ENCODE measurements around the gene ZNF568.

The ZNF568 gene

DNA sequence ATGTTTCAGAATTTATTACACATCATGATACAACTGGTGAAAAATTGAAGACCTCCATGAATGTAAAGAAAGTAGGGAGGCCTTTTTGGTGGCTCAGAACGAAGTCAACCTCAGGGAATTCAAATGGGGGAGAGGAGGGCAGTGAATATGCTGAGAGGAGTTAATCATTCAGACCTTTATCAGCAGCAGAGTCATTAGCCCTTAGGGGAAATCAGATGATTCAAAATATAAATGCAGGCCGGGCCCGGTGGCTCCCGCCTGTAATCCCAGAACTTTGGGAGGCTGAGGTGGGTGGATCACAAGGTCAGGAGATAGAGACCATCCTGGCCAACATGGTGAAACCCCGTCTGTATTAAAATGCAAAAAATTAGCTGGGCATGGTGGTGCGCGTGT lies 81.7 kb downstream of the ZNF568 start:
- in situ Hi-C loops (cut with MboI; ENCODE audit: low sequenced_read_pairs), result no loop called here

DNA sequence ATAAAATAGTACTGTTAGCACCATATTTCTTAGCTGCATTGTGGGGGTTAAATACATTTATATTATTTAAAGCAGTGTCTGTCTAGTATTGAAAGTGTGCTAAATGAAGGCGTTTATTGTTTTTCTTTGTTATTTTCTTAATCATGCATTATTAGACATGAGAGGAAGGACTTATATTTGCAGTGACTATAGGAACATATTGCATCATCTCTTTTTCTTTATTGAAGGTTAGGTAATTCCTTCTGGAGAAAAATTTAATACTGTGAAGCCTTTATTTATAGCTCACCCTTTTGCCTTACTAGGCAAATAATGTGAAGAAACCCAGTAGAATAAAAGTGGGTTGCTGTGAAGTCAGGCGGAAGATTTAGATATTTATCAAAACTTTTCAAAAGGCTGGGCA lies 83.2 kb downstream of the ZNF568 start:
- in situ Hi-C loops (cut with MboI; ENCODE audit: low sequenced_read_pairs), result no loop called here

DNA sequence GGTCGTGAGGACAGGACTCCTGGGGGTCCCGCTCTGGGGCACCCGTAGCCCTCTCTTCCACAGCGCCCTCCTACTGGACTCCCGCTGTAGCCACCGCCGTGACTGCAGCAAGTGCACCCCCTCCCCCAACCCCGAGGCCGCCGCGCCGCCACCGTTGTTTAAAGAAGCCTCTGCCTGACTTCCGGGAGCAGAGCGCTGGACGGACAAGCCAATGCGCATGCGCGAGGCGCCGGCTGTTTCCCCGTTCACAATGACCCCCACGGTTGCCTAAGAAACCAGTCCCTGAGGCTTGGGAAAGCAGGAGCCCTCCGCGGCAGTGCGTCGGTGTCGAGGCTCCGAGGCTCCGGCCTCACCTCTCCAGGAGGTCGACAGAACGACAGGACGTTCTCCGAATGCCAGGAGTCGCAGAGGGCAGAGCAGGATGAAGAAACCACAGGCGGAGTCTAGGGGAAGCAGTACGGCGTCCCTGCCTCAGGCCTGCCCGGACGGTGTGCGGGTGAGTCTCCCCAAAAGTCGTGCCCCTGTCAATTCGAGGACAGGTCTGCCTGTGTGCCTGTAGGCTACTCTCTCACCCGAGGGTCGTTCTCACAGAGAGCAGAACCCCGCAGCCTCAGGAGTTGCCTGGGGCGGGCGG lies 91.6 kb downstream of the ZNF568 start:
- in situ Hi-C loops (cut with MboI; ENCODE audit: low sequenced_read_pairs), result no loop called here

DNA sequence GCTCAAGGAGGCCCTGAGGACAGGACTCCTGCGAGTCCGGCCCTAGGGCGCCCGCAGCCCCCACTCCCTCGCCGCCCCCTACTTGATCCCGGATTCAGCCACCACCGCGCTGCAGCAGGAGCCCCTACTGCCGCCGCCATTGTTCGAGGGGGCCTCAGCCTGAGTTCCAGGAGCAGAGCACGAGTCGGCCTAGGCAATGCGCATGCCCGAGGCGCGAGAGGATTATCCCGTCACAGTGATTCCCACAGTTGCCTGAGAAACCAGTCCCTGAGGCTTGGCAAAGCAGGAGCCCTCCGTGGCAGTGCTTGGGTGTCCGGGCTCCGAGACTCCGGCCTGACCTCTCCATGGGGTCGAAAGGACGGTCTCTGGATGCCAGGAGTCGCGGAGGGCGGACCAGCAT lies 93.7 kb downstream of the ZNF568 start:
- in situ Hi-C loops (cut with MboI; ENCODE audit: low sequenced_read_pairs), result no loop called here

DNA sequence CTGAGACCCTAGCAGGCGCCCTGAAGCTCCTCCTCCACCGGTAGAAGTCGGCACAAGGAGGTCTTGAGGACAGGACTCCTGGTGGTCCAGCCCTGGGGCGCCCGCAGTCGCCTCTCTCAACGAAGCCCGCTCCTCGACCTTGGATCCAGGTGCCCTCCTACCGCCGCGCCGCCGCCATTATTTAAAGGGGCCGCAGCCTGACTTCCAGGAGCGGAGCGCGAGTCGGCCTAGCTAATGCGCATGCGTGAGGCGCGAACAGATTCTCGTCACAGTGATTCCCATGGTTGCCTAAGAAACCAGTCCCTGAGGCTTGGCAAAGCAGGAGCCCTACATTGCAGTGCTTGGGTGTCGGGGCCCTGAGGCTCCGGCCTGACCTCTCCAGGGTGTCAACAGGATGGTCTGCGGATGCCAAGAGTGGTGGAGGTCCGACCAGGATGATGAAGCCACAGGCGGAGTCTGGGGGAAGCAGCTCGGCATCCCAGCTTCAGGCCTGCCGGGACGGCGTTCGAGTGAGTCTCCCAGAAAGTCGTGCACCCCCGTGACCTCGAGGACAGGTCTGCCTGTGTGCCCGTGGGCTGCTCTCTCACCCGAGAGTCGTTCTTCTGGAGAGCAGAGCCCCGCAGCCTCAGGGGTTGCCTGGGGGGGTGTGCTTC lies 96.1 kb downstream of the ZNF568 start:
- in situ Hi-C loops (cut with MboI; ENCODE audit: low sequenced_read_pairs), result no loop called here

DNA sequence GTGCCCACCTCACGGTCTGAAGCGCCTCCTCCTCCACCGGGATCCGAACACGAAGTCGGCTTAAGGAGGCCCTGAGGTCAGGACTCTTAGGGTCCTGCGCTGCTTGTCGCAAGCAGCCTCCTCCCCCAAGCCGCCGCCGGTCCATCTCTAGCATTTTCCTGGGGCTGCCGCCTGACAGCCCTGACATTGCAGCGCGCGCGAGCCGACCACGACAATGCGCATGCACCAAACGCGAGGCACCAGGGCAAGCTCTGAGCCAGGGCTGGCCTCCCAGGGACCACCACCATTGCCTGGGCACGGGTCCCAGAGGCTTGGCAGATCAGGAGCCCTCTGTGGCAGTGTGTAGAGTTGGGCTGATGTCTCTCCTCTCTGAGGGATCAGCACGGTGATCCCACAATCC lies 98.3 kb downstream of the ZNF568 start:
- in situ Hi-C loops (cut with MboI; ENCODE audit: low sequenced_read_pairs), result no loop called here

DNA sequence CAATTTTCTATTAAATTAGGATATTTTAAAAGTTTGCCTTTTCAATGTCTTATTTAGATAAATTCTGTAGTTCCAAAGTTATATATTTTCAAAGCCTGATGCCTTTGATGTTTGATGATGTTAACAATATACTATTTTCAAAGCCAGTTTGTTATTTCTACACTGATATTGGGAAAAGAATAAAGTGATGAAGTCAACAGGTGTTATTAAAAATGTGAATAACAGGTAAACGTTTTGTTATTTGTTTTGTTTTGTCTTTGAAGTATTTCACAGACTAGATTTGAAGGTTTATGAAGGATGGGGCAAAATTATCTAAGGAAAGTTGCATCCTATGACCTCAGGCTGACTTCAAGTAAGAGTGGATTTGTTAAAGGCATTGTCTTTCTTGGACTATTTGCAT lies 129.0 kb downstream of the ZNF568 start:
- in situ Hi-C loops (cut with MboI; ENCODE audit: low sequenced_read_pairs), result no loop called here

All from HL-60/S4 treated with phorbol 12-myristate 13-acetate at 8.2 ng/mL for 4 days and 3 days (cell line).